GM19043 (cell line): ENCODE data around the gene WWTR1.

Source experiments
- ATAC-seq: cut with Tn5 transposase; IDR thresholded peaks from one replicate; pipeline ENCODE4 v1.9.1; 2021; ENCODE audit warnings: low read depth; ENCODE audit not compliant: unreplicated experiment

WWTR1 gene

DNA sequence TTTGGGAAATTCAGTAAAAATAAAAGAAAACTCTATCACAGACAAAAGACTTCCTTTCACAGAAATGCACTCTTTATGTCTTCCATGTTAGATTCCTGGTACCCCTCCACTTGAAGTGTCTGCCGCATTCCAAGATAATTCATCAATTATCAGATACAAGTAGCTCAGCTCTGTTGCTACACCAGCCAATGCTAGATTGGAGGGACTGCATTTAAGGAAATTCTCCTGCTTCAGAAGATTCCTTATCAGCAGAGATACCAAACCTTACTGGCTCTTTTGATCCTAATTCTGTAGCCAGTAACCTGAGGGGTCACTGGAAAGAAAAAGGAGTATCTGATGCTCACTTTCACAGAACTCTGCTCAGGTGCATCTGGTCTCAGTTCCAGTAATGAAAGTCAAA is 119.5 kb downstream of the WWTR1 start:
- ATAC-seq: no peak

DNA sequence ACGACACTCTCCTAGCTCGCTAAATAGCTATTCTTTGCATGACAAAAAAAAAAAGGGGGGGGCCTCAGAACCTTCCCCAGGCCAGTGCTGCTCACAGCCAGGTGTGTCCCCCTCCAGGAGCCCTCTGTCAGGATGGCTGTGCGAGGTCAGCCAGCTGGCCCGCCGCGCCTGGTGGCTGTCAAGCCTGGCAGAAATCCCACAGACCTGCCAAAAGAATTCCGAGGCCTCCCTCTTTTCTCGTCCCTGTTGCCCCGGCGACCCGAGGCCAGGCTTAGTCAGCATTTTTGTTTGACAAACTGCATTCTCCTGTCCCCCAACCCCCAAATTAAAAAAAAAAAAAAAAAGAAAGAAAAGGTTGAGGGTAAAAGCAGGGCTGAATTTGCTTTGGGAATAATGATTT is 121.4 kb downstream of the WWTR1 start:
- no peak for ATAC-seq

DNA sequence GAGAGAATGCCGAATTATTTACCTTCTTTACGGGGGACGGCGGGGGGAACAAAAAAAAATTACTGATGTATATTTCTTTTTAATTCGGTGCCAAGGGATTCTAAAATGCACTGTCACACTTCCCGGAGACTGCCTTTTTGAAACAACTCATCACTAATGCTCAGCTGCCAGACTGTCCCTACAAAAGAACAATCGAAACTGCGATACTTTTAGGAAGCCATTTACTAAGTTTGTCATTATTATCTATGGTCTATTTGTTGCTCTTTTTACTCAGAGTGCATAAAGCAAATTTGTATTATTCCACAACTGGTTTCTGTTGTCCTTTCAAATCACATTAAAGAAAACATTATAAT is 122.5 kb downstream of the WWTR1 start:
- ATAC-seq: no peak

DNA sequence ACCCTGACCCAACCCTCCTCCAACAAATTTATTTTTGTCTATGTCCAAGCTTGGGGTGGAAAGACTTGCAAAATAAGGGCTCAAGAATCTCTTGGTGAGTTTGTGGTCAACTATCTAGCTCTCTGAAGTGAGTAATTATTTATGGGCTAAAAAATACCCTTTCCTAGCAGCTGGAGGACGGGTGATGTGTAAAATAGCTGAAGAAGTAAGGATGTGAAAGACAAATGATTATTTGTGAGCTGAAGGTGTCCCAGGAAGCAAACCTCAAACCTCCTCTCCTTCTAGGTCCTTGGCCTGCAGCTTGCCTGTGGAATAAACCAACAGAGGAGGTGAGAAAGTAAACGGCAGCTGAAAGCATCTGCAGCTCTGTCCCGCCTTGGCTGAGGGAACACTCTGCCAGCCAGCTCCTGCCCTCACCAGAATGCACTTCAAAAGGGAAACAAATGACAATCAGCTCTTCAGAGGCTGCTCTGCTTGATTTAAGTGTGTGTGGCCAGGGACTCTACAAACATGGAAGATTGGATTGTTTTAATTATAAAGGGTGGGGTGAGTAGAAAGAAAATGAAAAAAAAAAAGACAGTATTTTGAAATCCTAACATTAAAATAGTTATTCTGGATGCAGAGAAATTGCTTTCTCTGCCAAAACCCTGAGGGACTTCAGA is 123.0 kb downstream of the WWTR1 start:
- ATAC-seq: no peak

DNA sequence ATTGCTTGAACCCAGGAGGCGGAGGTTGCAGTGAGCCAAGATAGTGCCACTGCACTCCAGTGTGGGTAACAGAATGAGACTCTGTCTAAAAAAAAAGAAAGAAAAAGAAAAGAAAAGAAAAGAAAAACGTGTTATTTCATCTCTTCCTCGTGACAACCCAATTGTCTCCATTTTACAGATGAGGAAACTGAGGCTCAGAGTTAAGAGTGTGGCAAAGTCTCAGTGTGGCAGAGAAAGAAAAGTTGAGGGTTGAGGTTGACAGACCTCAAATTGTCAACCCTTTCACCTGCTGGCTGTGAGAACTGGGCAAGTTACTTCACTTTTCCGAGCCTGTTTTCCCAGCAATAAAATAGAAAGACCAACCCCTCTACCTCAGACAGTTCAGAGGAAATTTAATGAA is 123.7 kb downstream of the WWTR1 start:
- no peak for ATAC-seq

DNA sequence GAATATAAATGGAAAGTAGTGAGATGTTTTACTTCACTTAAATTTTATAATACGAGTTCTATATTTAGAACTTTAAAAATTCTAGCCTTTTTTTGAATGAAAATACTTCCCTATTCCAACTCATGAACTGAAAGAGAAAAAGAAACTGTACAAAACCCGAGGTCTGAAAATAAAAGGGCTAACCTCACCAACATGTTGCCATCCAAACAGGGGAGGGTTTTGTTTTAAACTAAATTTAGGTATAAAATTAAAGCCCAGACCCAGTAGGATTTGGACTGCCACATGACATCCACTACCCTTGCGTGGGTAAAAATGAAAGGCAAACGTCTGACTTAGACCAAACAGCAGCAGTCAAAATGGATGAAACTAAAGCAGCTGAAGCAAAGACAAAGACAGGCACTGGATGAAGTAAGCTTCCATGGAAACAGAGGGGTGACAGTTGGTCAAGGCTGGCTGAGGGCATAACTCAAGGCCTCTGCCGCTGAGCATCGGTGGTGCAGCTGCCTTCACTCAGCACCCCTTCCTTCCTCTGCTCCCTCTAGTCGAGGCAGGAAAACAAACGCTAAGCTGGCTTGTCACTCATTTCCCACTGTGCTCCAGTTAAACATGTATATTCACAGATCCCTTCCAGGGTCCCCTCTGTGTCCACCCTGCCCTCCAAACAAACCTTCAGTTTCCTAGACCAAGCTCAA is 125.2 kb downstream of the WWTR1 start:
- peak; percentile 32 for ATAC-seq

DNA sequence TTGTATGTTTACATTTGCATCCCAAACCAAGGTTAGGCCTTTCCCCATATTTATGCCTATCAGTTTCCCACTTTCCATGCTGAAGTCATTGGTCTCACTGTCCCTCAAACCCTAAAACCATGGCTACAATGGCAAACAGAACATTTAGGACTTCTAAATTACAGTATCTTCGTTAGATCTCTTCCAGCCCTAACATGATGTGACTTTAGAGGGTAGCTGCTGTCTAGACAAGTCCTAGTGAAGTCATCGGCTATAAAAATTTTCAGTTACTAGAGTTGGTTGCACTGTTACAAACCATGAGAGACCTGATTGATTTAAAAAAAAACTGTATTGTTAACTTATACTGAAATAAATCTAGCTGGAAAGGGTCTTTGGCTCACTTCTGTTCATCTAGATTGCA is 128.7 kb downstream of the WWTR1 start:
- ATAC-seq: no peak

DNA sequence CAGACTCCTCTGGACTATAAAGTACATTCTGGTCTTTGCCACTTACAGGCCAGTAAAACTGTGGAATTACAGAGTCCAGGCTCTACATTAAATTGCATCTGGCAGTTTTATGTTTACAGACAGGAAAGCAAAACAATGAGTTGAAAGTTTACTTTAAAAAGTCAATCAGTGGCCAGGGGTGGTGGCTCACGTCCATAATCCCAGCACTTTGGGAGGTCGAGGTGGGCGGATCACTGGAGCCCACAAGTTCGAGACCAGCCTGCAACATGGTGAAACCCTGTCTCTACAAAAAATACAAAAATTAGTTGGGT is 129.5 kb downstream of the WWTR1 start:
- no peak for ATAC-seq

DNA sequence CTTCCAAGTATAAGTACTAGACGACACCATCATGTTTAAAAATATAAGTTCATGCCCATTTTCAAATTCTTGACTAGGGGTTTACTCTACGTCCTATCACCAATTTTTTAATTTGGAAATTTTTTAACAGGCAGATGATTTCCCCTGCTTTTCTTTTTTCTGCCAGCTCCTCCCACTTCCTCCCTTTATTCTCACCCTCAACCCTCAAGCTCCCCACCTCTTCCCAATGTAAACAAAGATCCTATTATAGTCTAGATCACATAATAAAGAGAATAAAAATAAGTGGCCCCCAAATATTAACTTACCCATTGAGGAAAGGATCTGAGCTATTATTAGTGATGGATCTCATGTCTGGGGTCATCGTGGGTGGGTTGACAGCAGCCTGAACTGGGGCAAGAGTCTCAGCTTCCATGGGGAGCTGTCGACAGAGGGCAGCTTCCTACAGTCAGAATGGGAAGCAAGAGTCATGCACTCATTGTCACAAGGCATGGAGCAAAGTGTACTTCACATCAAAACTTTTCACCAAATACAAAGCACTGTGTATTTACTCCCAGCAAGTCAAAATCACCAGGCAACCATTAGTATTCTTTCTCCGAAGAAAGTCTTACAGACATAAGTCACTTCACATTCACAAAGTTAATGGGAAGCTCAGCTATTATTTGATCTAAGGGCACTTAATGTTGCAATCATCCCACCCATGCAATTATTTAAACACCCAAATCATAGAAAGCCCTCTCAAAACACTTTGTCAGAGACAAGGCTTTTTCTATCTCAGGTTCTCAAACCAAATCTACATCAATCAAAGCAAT is 130.1 kb downstream of the WWTR1 start:
- ATAC-seq: no peak

DNA sequence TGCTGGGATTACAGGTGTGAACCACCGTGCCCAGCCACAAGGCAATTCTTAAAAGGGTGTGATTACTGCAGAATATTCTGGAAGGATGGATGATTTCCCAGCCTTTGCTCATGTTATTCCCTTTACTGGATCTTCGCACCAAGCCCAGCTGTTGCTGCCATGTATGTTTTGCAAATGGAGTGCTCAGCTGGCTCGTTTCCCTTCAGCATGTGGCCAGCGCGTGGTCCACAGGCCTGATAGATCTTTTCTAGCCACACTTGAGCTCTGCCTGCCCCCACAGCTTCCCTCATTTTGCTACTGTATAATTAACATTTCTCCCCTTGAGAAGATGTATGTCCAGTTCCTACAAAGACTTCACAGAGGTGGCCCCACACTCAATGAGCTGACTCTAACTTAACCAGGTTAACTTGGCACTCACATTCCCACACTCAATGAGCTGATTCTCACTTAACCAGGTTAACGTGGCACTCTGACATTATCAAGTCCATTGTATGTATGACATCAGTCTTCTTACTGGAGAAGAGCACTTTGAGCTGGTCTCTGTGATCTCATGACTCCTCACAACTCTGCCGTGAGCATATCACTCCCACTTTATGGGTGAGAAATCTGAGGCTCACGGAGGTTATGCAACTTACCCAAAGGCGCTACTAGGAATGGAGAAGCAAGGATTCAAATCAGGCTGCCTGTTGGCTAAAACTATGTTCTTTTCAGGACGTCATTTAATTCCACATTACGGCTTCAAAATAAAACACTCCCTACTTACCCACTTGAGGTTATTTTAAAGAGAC is 134.1 kb downstream of the WWTR1 start:
- no peak for ATAC-seq

DNA sequence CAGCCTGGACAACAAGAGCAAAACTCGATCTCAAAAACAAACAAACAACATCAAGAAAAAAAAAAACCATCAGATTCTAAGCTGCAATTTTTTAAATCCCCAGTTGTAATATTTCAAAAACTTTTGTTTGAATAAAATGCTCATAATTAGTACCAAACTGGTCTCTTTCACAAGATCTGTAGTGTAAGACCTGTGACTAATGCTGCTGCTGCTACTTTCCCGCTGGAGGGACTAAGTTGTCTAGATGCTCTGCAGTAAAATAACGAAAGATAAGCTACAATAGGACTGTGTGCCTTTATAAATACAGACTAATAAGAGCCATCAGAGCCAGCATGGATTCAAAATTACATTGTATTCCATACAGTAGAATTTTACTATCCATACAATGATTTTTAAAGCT is 137.9 kb downstream of the WWTR1 start:
- ATAC-seq: no peak

DNA sequence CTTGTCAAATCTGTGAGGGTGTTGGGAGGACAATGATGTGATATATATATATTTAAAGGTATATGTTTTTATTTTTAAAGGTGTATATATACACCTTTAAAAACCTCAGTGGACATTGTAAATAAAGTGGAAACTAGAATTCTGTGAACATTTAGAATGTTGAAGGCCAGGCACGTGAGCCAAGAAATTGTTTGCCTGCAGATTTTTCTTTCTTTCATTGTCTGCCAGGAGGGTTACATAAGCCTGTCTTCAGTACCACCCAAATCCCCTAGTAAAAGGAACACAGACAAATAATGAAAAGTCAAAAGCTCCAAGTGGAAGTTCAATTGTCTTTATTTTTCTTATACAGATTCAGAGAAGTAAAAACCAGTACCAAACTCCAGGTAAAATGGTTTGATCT is 140.9 kb downstream of the WWTR1 start:
- no peak for ATAC-seq

DNA sequence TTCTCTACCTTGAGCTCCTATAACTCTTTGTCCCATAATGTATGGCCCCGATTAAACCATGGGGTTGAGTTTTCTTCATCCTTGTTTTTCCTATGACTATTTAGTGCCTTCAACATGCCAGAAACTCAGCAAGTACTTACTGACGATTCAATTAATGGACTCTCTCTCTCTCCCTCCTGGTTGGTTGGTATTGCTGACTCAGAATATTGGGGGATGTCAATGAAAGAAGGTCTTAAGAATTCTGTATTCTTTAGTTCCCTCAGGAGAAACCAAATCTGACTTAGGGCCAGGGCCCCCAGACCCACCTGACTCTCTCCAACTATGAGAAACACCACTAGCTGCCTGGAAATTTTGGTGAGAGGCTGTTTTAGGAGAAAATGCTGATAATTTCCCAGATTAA is 142.6 kb downstream of the WWTR1 start:
- no peak for ATAC-seq

DNA sequence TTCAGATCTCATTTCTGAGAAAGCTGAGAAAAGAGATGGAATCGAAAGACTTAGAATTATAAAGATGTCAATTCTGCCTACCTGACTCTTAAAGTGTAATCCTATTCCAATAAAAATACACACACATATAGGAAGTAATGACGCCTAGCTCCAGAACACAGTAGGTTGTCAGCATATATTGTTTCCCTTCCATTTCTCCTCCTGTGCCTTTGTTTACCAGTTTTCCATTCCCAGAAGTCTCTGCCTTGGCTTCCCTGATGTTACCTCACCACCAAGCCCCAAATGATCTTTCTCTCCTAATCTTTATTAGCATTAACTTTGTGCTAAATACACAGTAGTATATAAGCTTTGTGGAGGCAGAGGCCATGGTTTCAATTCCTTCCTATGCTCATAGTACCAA is 143.4 kb downstream of the WWTR1 start:
- ATAC-seq: no peak

DNA sequence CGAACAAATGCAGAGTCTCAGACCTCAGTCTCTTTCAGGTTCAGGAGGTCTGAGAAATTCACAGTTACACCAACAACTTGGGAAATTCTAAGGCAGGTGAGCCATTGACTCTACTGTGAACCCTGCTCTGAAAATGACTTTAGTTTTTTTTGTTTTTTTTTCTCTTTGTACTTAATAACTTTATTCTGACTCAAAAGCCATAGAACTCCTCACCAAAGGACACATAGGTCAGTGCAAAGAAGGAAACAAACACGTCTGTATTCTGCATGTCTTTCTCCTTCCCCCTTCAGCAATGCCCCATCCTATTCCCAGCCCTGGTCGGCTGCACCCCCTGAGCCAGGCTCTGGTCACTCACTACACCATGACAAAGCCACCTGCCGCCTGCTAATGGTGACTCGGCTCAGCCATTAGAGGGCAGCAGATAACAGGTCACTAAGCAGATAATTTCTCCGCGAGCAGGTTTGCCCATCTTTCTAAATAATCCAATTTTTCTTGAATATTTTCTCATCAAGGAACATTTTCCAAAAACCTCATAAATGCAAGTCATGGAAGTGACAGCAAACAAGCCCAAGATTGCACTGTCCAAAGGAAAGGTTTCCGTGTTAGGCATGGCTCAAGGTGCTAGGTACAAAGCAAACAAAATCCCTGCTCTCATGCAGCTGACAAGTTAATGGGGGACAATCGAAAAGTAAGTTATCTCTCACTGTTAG is 145.6 kb downstream of the WWTR1 start:
- ATAC-seq: peak; percentile 76

DNA sequence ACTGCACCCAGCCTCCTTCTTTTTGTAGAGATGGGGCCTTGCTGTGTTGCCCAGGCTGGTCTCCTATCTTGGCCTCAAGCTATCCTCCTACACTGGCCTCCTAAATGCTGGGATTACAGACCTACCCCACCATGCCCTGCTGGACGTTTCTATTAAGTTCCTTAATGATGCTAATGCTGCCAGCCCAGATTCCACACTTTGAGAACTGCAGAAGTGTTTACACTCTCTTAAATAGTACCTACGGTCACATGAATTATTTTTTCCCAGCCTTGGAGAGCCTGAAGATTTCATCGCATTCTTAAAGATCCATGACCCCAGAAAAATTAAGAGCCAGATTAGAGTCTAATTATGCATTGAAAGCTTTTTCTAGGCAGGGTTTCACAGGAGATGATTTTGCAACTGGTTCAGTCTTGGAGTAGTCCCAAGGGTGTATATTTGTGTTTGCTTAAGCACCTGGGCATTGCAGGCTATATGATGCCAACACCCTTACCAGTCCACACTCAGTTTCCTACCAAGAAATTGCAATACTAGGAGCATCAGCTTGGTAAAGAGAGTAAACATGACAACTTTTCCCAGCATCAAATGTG is 146.7 kb downstream of the WWTR1 start:
- ATAC-seq: no peak

DNA sequence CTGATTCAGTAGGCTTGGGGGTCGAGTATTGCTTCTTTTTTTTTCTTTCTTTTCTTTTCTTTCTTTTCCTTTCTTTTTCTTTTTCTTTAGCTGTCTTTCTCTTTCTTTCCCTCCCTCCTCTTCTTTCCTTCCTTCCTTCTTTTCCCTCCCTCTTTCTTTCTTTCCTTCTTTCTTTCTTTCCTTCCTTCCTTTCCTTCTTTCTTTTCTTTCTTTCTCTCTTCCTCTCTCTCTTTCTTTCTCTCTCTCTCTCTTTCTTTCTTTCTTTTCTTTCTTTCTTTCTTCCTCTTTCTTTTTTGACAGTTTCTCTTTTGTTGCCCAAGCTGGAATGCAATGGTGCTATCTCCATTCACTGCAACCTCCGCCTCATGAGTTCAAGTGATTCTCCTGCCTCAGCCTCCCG is 147.3 kb downstream of the WWTR1 start:
- ATAC-seq: no peak

DNA sequence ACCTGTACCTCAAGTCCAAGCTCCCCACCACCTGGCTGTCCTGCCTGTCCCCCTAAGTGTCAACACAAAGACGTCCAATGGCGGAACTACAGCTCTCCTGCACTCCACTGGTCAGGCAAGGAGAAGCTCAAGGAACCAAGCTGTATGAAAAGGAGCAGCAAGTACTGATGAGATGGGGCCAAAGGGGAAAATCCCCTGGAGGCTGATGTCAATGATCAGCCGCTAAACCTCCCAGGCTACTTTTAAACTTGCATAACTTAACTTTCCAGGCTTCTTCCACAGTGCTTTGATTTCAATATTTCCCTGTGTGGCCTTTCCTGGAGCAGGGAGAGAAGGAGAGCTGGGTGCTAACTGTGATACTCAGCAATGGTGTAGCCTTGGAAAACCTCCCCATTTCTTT is 148.3 kb downstream of the WWTR1 start:
- ATAC-seq: no peak

DNA sequence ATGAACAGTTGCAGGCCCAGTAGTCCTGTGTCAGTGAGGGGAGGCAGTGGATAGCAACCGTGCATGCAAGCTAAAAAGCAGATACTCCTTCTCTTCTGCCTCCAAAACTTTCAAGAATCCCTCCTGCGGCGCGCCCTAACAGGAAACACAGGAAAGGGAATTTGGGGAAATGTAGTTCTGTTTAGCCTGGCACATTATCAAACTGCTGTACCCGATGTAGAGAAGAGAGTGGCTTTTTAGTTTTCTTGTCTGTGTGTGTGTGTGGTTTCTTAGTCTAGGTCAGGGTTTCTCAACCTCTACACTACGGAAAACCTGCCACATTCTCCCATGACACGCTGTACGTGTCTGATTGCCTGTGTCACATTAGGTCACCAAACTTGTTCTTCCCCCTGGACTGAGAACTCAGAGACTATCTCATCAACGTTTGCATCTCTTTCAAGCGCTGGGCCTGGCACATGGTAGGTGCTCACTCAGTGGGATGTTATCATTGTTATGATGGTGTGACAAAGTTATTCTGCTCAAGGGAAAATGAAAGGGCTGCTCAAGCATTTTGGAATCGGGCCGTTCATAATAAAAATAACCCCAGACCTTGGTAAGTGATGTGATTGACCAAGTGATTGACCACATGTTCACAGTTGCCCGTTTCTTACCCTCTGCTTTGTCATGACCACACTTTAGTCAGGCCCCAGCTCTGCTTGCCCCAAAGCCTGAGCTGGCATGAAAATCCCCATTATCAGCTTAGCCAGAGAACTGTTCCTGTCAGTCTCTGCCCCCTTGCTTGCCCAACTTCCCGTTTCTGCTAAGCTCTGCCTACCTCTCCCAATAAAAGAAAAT is 150.1 kb downstream of the WWTR1 start:
- no peak for ATAC-seq
